Measurements from ENCODE around the gene PIK3AP1.
"Not testable (repeated sequence)": the region's sequence is repeated elsewhere in the genome, so short reads cannot be mapped to it uniquely, and the experiment has no call there.

Gene PIK3AP1

GRCh38 chr10:96720422-96721206 is at the start of gene PIK3AP1:
Gene PIK3AP1 (minus strand): TSS chr10:96720514. CDS start chr10:96720394, 120 bp downstream.
- no peak for DNase-seq

GRCh38 chr10:96768136-96768535 is 47.8 kb upstream of the PIK3AP1 start:
- DNase-seq = no peak

- DNase-seq = no peak
Measured at GRCh38 chr10:96767611-96768010, 47.3 kb upstream of the PIK3AP1 start.

GRCh38 chr10:96765406-96766240 is 45.3 kb upstream of the PIK3AP1 start:
- peak; percentile 60 for DNase-seq

- no peak for DNase-seq
Measured at GRCh38 chr10:96764425-96765060, 44.2 kb upstream of the PIK3AP1 start.

GRCh38 chr10:96758423-96758822 is 38.1 kb upstream of the PIK3AP1 start:
- DNase-seq = no peak

GRCh38 chr10:96756111-96756903 is 36.0 kb upstream of the PIK3AP1 start:
- DNase-seq = no peak

- no peak for DNase-seq
Measured at GRCh38 chr10:96753956-96754355, 33.6 kb upstream of the PIK3AP1 start.

- DNase-seq = no peak
Measured at GRCh38 chr10:96752375-96752774, 32.1 kb upstream of the PIK3AP1 start.

- not testable (repeated sequence) for DNase-seq
Measured at GRCh38 chr10:96750316-96750715, 30.0 kb upstream of the PIK3AP1 start.

- DNase-seq = no peak
Measured at GRCh38 chr10:96747734-96748550, 27.6 kb upstream of the PIK3AP1 start.

GRCh38 chr10:96746503-96746902 is 26.2 kb upstream of the PIK3AP1 start:
- DNase-seq = no peak

GRCh38 chr10:96745950-96746349 is 25.6 kb upstream of the PIK3AP1 start:
- no peak for DNase-seq

- no peak for DNase-seq
Measured at GRCh38 chr10:96743988-96744585, 23.8 kb upstream of the PIK3AP1 start.

GRCh38 chr10:96741557-96741956 is 21.2 kb upstream of the PIK3AP1 start:
- DNase-seq = not testable (repeated sequence)

GRCh38 chr10:96740579-96741281 is 20.4 kb upstream of the PIK3AP1 start:
- no peak for DNase-seq

- no peak for DNase-seq
Measured at GRCh38 chr10:96740141-96740540, 19.8 kb upstream of the PIK3AP1 start.

GRCh38 chr10:96737307-96737902 is 17.1 kb upstream of the PIK3AP1 start:
- not testable (repeated sequence) for DNase-seq

GRCh38 chr10:96724621-96725020 is 4.3 kb upstream of the PIK3AP1 start:
- DNase-seq = no peak

- no peak for DNase-seq
Measured at GRCh38 chr10:96721207-96721572, 876 bp upstream of the PIK3AP1 start.
